ENCODE measurements around the gene SHISA8. TPM values are rescaled to one million over a fixed set of nuclear protein-coding genes. Genes with fewer than 3 reads are reported as not detected.
"Not testable (repeated sequence)": the region's sequence is repeated elsewhere in the genome, so short reads cannot be mapped to it uniquely, and the experiment has no call there.

SHISA8 gene
- 0.10 TPM for polyA plus RNA-seq
- long read RNA-seq, donor 1, result 0 reads
- long read RNA-seq, donor 2, result 0 reads
- long read RNA-seq, donor 3, result 0 reads
- long read RNA-seq, donor 4, result 0 reads
- long read RNA-seq, donor 5, result 0 reads
- long read RNA-seq, donor 6, result 0 reads
- long read RNA-seq, donor 7, result 0 reads
- long read RNA-seq, donor 8, result 0 reads
- long read RNA-seq, donor 9, result 0 reads
- long read RNA-seq, donor 10, result 0 reads
- long read RNA-seq, donor 11, result 0 reads

DNA sequence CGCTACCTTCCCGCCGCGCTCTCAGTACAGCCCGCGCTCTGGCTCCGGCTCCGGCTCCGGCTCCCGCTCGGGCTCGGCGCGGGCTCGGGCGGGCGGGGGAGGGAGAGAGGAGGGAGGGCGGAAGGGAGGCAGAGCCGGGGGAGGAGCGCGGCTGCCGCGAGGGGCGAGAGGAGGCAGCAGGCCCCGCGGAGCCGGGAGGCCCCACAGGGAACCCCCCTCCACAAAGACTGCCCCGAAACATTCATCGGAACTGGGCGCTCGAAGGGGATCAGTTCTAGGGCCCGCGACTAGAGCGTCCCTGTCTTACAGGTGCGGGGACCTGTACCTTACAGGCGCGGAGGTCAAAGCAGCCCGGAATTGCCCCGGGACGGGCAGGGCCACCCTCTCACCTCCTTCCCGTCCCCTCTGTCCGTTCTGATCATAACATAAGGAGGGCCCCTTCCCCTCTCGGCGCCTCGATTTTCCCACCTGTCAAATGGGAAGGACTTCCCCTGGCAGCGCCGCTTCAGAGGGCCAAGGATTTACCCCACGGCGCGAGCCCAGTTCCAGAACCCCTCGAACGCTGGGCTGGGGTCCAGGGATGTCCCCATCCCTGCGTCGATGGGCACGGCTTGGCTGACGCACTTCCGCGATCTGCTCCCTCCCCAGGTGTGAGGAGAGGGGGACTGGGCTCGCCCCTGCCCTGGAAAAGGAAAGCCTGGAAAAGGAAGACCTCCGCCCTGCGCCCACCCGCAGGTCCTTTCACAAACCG lies at the start of gene SHISA8:
Gene SHISA8 (minus strand): TSS at position 40 of the 751 bp plus-strand sequence. CDS start 407 bp downstream, outside the sequence.
- Histone ChIP-seq H3K9me3 (ENCODE audit: control insufficient read depth, low read depth, low read length) (peaks cover 15% of the 10 kb centered on the region), H3K36me3 (ENCODE audit: control insufficient read depth, insufficient read depth, low read length) (no peaks in the 10 kb centered on the region), H3K27me3 (ENCODE audit: control insufficient read depth, insufficient read depth, low read length) (peaks cover 93% of the 10 kb centered on the region), H3K4me1 (ENCODE audit: control insufficient read depth, insufficient read depth, low read length) (peaks cover 20% of the 10 kb centered on the region), H3K27ac (ENCODE audit: low read length) (no peak within 1 kb of the TSS), H3K4me3 (ENCODE audit: low read length) (peak within 1 kb of the TSS; percentile 16)
- DNase-seq, result peak in 1 of 2 donors; percentile 63
- WGBS (ENCODE audit: insufficient coverage, low lambda C conversion rate), result no CpG with 5 or more reads among the region's 63 CpGs

- Histone ChIP-seq H3K27ac (ENCODE audit: low read length) (no peak overlapping the region), H3K4me3 (ENCODE audit: low read length) (no peak overlapping the region), H3K4me1 (ENCODE audit: control insufficient read depth, insufficient read depth, low read length) (peaks cover 3% of the 10 kb centered on the region), H3K27me3 (ENCODE audit: control insufficient read depth, insufficient read depth, low read length) (peaks cover 2% of the 10 kb centered on the region), H3K9me3 (ENCODE audit: control insufficient read depth, low read depth, low read length) (no peaks in the 10 kb centered on the region), H3K36me3 (ENCODE audit: control insufficient read depth, insufficient read depth, low read length) (no peaks in the 10 kb centered on the region)
- DNase-seq, result no peak
- WGBS (ENCODE audit: insufficient coverage, low lambda C conversion rate), result no CpG with 5 or more reads among the region's 5 CpGs
Observed at GRCh38 chr22:41964112-41964491, 49.2 kb upstream of the SHISA8 start.

DNA sequence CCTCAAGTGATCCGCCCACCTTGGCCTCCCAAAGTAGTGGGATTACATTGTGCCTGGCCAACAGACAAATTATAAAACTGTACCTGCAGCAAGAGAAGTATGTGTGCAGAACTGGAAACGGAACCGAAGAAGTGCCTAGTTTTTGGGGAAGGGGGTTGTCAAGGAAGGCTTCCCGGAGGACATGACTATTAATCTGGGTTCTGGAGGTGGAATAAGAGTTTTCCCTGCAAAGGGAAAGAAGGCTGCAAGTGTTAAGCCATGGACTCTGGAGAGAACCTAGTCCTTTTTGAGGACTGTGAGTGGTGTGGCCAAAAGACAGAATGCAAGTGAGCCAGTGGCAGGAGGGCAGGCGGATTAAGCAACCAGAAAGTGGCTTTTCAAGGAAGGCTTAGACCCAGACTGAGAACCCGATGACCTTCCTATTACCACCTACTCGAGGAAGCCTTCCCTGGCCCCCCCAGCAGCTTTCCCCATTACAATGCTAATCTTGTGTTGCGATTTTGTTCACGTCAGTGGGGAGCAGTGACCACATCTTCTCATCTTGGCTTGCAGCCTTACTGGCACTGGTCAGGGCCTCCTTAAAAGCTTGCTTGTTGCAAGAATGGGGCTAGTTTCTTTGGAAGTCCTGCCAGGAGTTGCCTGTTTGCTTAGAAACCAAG lies 48.7 kb upstream of the SHISA8 start:
- H3K27me3 ChIP-seq (ENCODE audit: control insufficient read depth, insufficient read depth, low read length), result peaks cover 2% of the 10 kb centered on the region
- no peak for DNase-seq
- H3K4me1 ChIP-seq (ENCODE audit: control insufficient read depth, insufficient read depth, low read length), result no peaks in the 10 kb centered on the region
- no peaks in the 10 kb centered on the region for H3K36me3 ChIP-seq (ENCODE audit: control insufficient read depth, insufficient read depth, low read length)
- no peak overlapping the region for H3K4me3 ChIP-seq (ENCODE audit: low read length)
- no peak overlapping the region for H3K27ac ChIP-seq (ENCODE audit: low read length)
- 80% methylated on average over 1 of the region's 9 CpGs for WGBS (ENCODE audit: insufficient coverage, low lambda C conversion rate)
- H3K9me3 ChIP-seq (ENCODE audit: control insufficient read depth, low read depth, low read length), result no peaks in the 10 kb centered on the region

GRCh38 chr22:41957941-41958556 lies 43.2 kb upstream of the SHISA8 start:
- WGBS (ENCODE audit: insufficient coverage, low lambda C conversion rate), result no CpG with 5 or more reads among the region's 23 CpGs
- no peak for DNase-seq
- Histone ChIP-seq H3K9me3 (ENCODE audit: control insufficient read depth, low read depth, low read length) (no peaks in the 10 kb centered on the region), H3K36me3 (ENCODE audit: control insufficient read depth, insufficient read depth, low read length) (no peaks in the 10 kb centered on the region), H3K4me1 (ENCODE audit: control insufficient read depth, insufficient read depth, low read length) (peaks cover 3% of the 10 kb centered on the region), H3K4me3 (ENCODE audit: low read length) (peak overlapping the region; percentile 16), H3K27ac (ENCODE audit: low read length) (no peak overlapping the region), H3K27me3 (ENCODE audit: control insufficient read depth, insufficient read depth, low read length) (no peaks in the 10 kb centered on the region)

GRCh38 chr22:41952713-41953112 lies 37.8 kb upstream of the SHISA8 start:
- no peaks in the 10 kb centered on the region for H3K27me3 ChIP-seq (ENCODE audit: control insufficient read depth, insufficient read depth, low read length)
- no peaks in the 10 kb centered on the region for H3K36me3 ChIP-seq (ENCODE audit: control insufficient read depth, insufficient read depth, low read length)
- H3K4me3 ChIP-seq (ENCODE audit: low read length), result no peak overlapping the region
- no CpG with 5 or more reads among the region's 2 CpGs for WGBS (ENCODE audit: insufficient coverage, low lambda C conversion rate)
- no peak overlapping the region for H3K27ac ChIP-seq (ENCODE audit: low read length)
- DNase-seq, result no peak
- H3K9me3 ChIP-seq (ENCODE audit: control insufficient read depth, low read depth, low read length), result no peaks in the 10 kb centered on the region
- peaks cover 3% of the 10 kb centered on the region for H3K4me1 ChIP-seq (ENCODE audit: control insufficient read depth, insufficient read depth, low read length)

DNA sequence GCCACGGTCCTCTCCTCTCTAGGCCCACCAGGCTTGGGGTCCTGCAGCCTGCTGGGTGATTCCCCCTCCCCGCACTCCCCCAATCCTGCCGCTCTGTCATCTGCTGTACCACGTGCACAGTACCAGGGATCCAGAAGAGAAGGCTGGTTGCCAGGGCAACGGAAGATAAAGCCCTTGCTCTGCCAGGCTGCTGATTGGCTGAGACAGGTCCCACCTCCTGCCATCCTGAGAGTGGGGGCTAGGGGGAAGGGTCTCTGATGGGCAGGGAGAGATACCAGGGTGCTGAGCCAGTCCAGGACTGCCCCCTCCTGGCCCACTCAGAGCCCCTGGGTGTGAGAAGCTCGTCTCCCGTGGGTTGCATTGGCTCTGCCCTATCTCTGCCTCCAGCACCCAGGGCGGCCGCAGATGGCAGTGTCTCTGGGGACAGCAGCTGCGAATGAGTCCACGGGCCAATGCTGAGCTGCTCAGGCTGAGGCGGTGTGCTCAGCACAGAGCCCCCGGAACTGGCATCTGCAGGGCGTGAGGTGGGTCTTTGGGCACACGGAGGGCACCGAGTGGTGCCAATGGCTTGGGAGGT lies 37.1 kb upstream of the SHISA8 start, which contains the start of gene SMIM45:
Gene SMIM45 (plus strand): TSS at position 253 of the 577 bp plus-strand sequence.
- WGBS (ENCODE audit: insufficient coverage, low lambda C conversion rate), result no CpG with 5 or more reads among the region's 16 CpGs
- H3K27me3 ChIP-seq (ENCODE audit: control insufficient read depth, insufficient read depth, low read length), result no peaks in the 10 kb centered on the region
- DNase-seq, result no peak
- no peaks in the 10 kb centered on the region for H3K36me3 ChIP-seq (ENCODE audit: control insufficient read depth, insufficient read depth, low read length)
- H3K4me3 ChIP-seq (ENCODE audit: low read length), result no peak within 1 kb of the TSS
- H3K9me3 ChIP-seq (ENCODE audit: control insufficient read depth, low read depth, low read length), result no peaks in the 10 kb centered on the region
- H3K4me1 ChIP-seq (ENCODE audit: control insufficient read depth, insufficient read depth, low read length), result peaks cover 5% of the 10 kb centered on the region
- no peak within 1 kb of the TSS for H3K27ac ChIP-seq (ENCODE audit: low read length)

GRCh38 chr22:41949297-41949965 lies 34.6 kb upstream of the SHISA8 start:
- no peak for DNase-seq
- H3K27me3 ChIP-seq (ENCODE audit: control insufficient read depth, insufficient read depth, low read length), result no peaks in the 10 kb centered on the region
- H3K4me1 ChIP-seq (ENCODE audit: control insufficient read depth, insufficient read depth, low read length), result peaks cover 14% of the 10 kb centered on the region
- H3K27ac ChIP-seq (ENCODE audit: low read length), result no peak overlapping the region
- no peaks in the 10 kb centered on the region for H3K36me3 ChIP-seq (ENCODE audit: control insufficient read depth, insufficient read depth, low read length)
- no peaks in the 10 kb centered on the region for H3K9me3 ChIP-seq (ENCODE audit: control insufficient read depth, low read depth, low read length)
- no peak overlapping the region for H3K4me3 ChIP-seq (ENCODE audit: low read length)
- no CpG with 5 or more reads among the region's 7 CpGs for WGBS (ENCODE audit: insufficient coverage, low lambda C conversion rate)

- not testable (repeated sequence) for H3K27me3 ChIP-seq (ENCODE audit: control insufficient read depth, insufficient read depth, low read length); H3K36me3 ChIP-seq (ENCODE audit: control insufficient read depth, insufficient read depth, low read length); H3K27ac ChIP-seq (ENCODE audit: low read length); H3K9me3 ChIP-seq (ENCODE audit: control insufficient read depth, low read depth, low read length); DNase-seq; H3K4me3 ChIP-seq (ENCODE audit: low read length)
- WGBS (ENCODE audit: insufficient coverage, low lambda C conversion rate), result no CpG with 5 or more reads among the region's 8 CpGs
- H3K4me1 ChIP-seq (ENCODE audit: control insufficient read depth, insufficient read depth, low read length), result peaks cover 14% of the 10 kb centered on the region
Observed at GRCh38 chr22:41948928-41949296, 34.0 kb upstream of the SHISA8 start.

DNA sequence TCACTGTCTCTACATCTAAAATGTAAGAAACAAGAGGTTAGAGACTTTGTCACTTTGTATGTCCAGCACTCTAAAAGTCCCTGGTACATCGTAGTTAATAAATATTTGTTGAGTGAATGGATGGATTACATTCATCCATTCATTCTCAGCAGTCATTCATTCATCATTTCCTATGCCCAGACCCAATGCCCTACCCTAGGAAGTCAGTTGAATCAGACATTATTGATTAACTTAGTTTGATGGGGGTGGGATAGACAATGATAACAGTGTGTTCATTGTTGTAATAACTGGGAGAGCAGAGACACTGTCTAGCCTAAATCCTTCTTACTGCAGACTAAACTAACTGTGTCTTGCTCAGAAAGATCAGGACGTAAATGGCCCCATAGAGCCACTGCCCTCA lies 33.3 kb upstream of the SHISA8 start:
- H3K4me3 ChIP-seq (ENCODE audit: low read length), result no peak overlapping the region
- peaks cover 2% of the 10 kb centered on the region for H3K36me3 ChIP-seq (ENCODE audit: control insufficient read depth, insufficient read depth, low read length)
- H3K27ac ChIP-seq (ENCODE audit: low read length), result no peak overlapping the region
- H3K27me3 ChIP-seq (ENCODE audit: control insufficient read depth, insufficient read depth, low read length), result no peaks in the 10 kb centered on the region
- H3K9me3 ChIP-seq (ENCODE audit: control insufficient read depth, low read depth, low read length), result no peaks in the 10 kb centered on the region
- H3K4me1 ChIP-seq (ENCODE audit: control insufficient read depth, insufficient read depth, low read length), result peaks cover 14% of the 10 kb centered on the region
- no peak for DNase-seq
- WGBS (ENCODE audit: insufficient coverage, low lambda C conversion rate), result no CpG with 5 or more reads among the region's 2 CpGs

Measured in large intestine (tissue), 12 donors.